Brain microvascular endothelial cell (primary cell): ENCODE measurements around the gene ADARB2.

Experiments
- DNase-seq: peaks from one replicate; pipeline ENCODE4 v3.0.0-alpha.2; 2020
- H3K27ac ChIP-seq: fragments of 250-450 bp; sonication (Bioruptor Pico); 2 replicates; pipeline ENCODE4 v1.5.1; 2020; ENCODE audit warnings: mild to moderate bottlenecking, moderate library complexity
- H3K27me3 ChIP-seq: fragments of 250-450 bp; sonication (Bioruptor Pico); replicated peaks from 2 replicates; pipeline ENCODE4 v1.5.1; 2020; ENCODE audit warnings: mild to moderate bottlenecking
- H3K36me3 ChIP-seq: fragments of 250-450 bp; sonication (Bioruptor Pico); replicated peaks from 2 replicates; pipeline ENCODE4 v1.5.1; 2020; ENCODE audit warnings: mild to moderate bottlenecking
- H3K4me3 ChIP-seq: 2 replicates; pipeline ENCODE4 v1.5.1; 2011; ENCODE audit warnings: low read depth, mild to moderate bottlenecking, control low read depth, low read length, moderate library complexity
- in situ Hi-C: cut with HindIII; loops from 2 replicates; pipeline ENCODE4 v1.10.0; 2017; ENCODE audit warnings: low sequenced_read_pairs, low pct_ligation_motif_present
- TF ChIP-seq, protein P1 (sequence below): IDR thresholded peaks from 2 replicates; pipeline ENCODE4 v1.5.1; 2011; ENCODE audit warnings: low read depth, mild to moderate bottlenecking, moderate library complexity, low read length, control low read depth, inconsistent platforms; ENCODE audit errors: missing control alignments

Gene ADARB2

GRCh38 chr10:1217661-1218060 lies 519.7 kb downstream of the ADARB2 start:
- H3K27me3 ChIP-seq, result no peaks in the 10 kb centered on the region
- no peak overlapping the region for H3K27ac ChIP-seq
- in situ Hi-C loops, result no loop called here
- H3K4me3 ChIP-seq, result no peak overlapping the region
- H3K36me3 ChIP-seq, result no peaks in the 10 kb centered on the region
- TF ChIP-seq, protein P1, sequence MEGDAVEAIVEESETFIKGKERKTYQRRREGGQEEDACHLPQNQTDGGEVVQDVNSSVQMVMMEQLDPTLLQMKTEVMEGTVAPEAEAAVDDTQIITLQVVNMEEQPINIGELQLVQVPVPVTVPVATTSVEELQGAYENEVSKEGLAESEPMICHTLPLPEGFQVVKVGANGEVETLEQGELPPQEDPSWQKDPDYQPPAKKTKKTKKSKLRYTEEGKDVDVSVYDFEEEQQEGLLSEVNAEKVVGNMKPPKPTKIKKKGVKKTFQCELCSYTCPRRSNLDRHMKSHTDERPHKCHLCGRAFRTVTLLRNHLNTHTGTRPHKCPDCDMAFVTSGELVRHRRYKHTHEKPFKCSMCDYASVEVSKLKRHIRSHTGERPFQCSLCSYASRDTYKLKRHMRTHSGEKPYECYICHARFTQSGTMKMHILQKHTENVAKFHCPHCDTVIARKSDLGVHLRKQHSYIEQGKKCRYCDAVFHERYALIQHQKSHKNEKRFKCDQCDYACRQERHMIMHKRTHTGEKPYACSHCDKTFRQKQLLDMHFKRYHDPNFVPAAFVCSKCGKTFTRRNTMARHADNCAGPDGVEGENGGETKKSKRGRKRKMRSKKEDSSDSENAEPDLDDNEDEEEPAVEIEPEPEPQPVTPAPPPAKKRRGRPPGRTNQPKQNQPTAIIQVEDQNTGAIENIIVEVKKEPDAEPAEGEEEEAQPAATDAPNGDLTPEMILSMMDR, result no peak
- no peak for DNase-seq

DNA sequence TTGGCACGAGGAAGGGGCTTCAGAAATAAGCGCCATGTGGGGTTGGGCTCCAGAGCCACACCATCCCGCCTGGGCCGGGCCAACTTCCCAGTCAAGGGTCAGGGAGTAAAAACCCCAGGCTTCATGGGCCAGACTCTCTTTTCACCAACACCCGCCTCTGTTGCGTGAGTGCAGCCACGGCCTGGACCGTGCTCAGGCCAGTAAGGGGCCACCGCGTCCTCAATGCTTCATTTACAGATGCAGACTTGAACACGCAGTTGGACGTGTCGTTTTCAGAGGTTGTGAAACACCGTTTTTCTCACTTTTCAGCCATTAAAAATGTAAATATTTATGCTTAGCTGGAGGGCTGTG lies 520.1 kb downstream of the ADARB2 start:
- Histone ChIP-seq H3K36me3 (no peaks in the 10 kb centered on the region), H3K4me3 (no peak overlapping the region), H3K27ac (no peak overlapping the region), H3K27me3 (no peaks in the 10 kb centered on the region)
- TF ChIP-seq, protein P1, result no peak
- no peak for DNase-seq
- in situ Hi-C loops, result no loop called here

DNA sequence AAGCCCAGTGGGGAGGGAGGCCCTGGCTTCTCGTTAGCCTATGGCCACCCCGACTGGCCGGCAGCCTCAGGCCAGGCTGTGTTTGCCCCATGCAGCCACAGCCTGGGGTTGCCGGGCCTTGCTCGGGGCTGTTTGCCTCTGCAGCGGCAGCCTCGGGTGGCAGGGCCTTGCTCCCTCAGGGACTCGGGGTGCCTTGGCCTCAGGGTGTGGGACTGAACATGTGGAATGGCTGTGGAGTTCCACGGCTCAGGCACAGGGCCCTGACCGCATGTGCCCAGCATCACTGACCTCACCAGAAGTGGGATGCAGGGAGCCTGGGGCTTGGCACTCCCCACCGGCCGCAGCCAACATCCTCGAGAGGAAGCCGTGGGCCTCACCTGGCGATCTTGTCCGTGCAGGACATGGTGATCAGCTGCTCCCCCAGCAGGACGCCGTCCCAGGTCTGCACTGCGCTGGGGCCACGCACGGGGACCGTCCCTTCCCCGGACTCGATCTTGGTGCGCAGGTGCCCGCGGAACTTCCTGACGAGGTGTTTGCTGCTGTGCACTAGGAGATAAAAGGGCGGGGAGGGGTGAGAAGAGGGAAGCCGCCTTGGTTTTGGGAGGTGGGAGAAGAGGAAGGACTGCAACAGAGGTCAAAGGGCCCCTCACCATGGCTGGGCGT lies 520.6 kb downstream of the ADARB2 start:
- DNase-seq, result no peak
- Histone ChIP-seq H3K27me3 (no peaks in the 10 kb centered on the region), H3K36me3 (no peaks in the 10 kb centered on the region), H3K27ac (no peak overlapping the region), H3K4me3 (no peak overlapping the region)
- in situ Hi-C loops, result no loop called here
- TF ChIP-seq, protein P1, result no peak

DNA sequence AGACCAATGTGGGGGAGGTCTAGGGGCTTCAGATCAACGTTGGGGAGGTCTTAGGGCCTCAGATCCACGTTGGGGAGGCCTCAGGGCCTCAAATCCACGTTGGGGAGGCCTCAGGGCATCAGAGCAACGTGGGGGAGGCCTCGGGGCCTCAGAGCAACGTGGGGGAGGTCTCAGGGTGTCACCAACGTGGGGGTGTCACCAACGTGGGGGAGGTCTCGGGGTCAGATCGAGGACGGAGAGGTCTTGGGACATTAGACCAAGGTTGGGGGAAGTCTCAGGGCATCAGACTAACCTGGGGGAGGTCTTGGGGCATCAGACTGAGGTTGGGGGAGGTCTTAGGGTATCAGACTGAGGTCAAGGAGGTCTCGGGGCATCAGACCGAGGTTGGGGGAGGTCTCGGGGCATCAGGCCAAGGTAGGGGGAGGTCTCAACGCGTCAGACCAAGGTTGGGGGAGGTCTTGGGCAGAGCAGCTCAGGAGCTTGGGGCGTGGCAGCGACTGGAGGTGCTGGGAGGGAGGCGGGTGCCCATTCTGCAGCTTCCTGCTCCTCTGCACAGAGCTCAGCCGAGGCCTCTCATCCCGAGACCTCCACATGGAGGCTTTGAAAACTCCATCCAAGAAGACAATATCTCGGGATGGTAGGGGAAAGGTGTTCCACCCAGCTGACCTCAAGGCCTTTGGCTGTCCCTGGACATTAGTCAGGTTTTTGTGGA lies 521.3 kb downstream of the ADARB2 start:
- Histone ChIP-seq H3K27ac (no peak overlapping the region), H3K36me3 (no peaks in the 10 kb centered on the region), H3K27me3 (no peaks in the 10 kb centered on the region), H3K4me3 (no peak overlapping the region)
- in situ Hi-C loops, result no loop called here
- TF ChIP-seq, protein P1, result no peak
- DNase-seq, result no peak

GRCh38 chr10:1214882-1215540 lies 522.3 kb downstream of the ADARB2 start:
- no peak overlapping the region for H3K27ac ChIP-seq
- in situ Hi-C loops, result no loop called here
- H3K4me3 ChIP-seq, result no peak overlapping the region
- H3K27me3 ChIP-seq, result no peaks in the 10 kb centered on the region
- TF ChIP-seq, protein P1, result no peak
- no peaks in the 10 kb centered on the region for H3K36me3 ChIP-seq
- DNase-seq, result no peak
